IMR-90 (cell line): ENCODE results near the gene SLIT3.

ENCODE experiments used
- CEBPB ChIP-seq: IDR thresholded peaks from 2 replicates; pipeline ENCODE4 v1.6.1; 2012; ENCODE audit warnings: low read depth, low read length, improper control_type of control experiment
- CHD1 ChIP-seq: IDR thresholded peaks from 2 replicates; pipeline ENCODE4 v1.6.1; 2012; ENCODE audit warnings: low read depth, low read length, improper control_type of control experiment
- CTCF ChIP-seq: conservative IDR thresholded peaks from 2 replicates; pipeline ENCODE4 v1.5.1; 2012; ENCODE audit warnings: mild to moderate bottlenecking, low read depth, low read length, improper control_type of control experiment
- ELK1 ChIP-seq: fragments of 150-350 bp; IDR thresholded peaks from 2 replicates; pipeline ENCODE4 v1.6.1; 2016; ENCODE audit warnings: low read depth, mild to moderate bottlenecking, low read length, moderate library complexity, borderline replicate concordance
- MAFK ChIP-seq: IDR thresholded peaks from 2 replicates; pipeline ENCODE4 v1.6.1; 2012; ENCODE audit warnings: low read depth, low read length, improper control_type of control experiment
- MXI1 ChIP-seq: IDR thresholded peaks from 2 replicates; pipeline ENCODE4 v1.6.1; 2012; ENCODE audit warnings: low read depth, mild to moderate bottlenecking, low read length, moderate library complexity, borderline replicate concordance
- NFE2L2 ChIP-seq: fragments of 150-350 bp; IDR thresholded peaks from 2 replicates; pipeline ENCODE4 v1.6.1; 2016; ENCODE audit warnings: low read depth, mild to moderate bottlenecking, low read length
- POLR2A ChIP-seq: IDR thresholded peaks from 2 replicates; pipeline ENCODE4 v1.6.1; 2012; ENCODE audit warnings: mild to moderate bottlenecking, low read depth, low read length
- RAD21 ChIP-seq: IDR thresholded peaks from 2 replicates; pipeline ENCODE4 v1.6.1; 2012; ENCODE audit warnings: low read length, improper control_type of control experiment
- RFX5 ChIP-seq: IDR thresholded peaks from 2 replicates; pipeline ENCODE4 v1.8.0; 2012; ENCODE audit warnings: low read depth, mild to moderate bottlenecking, low read length, moderate library complexity
- SMC3 ChIP-seq: fragments of 150-350 bp; IDR thresholded peaks from 2 replicates; pipeline ENCODE4 v1.6.1; 2016; ENCODE audit warnings: low read depth, mild to moderate bottlenecking, antibody characterized with exemption, low read length, moderate library complexity

- TF ChIP-seq CTCF, result no peak
- TF ChIP-seq POLR2A, result no peak
- TF ChIP-seq MAFK, result no peak
- TF ChIP-seq CEBPB, result no peak
- no peak for TF ChIP-seq NFE2L2
- no peak for TF ChIP-seq MXI1
- no peak for TF ChIP-seq ELK1
- no peak for TF ChIP-seq RAD21
- no peak for TF ChIP-seq RFX5
- no peak for TF ChIP-seq SMC3
- no peak for TF ChIP-seq CHD1
Observed at GRCh38 chr5:168818558-168818957, 482.4 kb downstream of the SLIT3 start.
